Adipocyte (in vitro differentiated cells): ENCODE measurements around the gene DAB1.

Source experiments
- DNase-seq: peaks from one replicate; pipeline ENCODE4 v3.0.0-alpha.2; 2015; ENCODE audit warnings: low read depth
- H3K27me3 ChIP-seq: replicated peaks from 2 replicates; pipeline ENCODE4 v1.7.0; 2013; ENCODE audit warnings: mild to moderate bottlenecking, low read length, moderate library complexity; ENCODE audit not compliant: control insufficient read depth, insufficient read depth
- H3K36me3 ChIP-seq: 2 replicates; pipeline ENCODE4 v1.7.0; 2013; ENCODE audit warnings: low read length, mild to moderate bottlenecking, moderate library complexity; ENCODE audit not compliant: control insufficient read depth, insufficient read depth, severe bottlenecking
- H3K4me1 ChIP-seq: 2 replicates; pipeline ENCODE4 v1.7.0; 2013; ENCODE audit warnings: mild to moderate bottlenecking, low read length, moderate library complexity; ENCODE audit not compliant: control insufficient read depth, insufficient read depth
- H3K4me3 ChIP-seq: 2 replicates; pipeline ENCODE4 v1.7.0; 2013; ENCODE audit warnings: mild to moderate bottlenecking, low read length, moderate library complexity
- H3K9ac ChIP-seq: 2 replicates; pipeline ENCODE4 v1.7.0; 2013; ENCODE audit warnings: mild to moderate bottlenecking, low read length, moderate library complexity
- H3K9me3 ChIP-seq: 2 replicates; pipeline ENCODE4 v1.7.0; 2013; ENCODE audit warnings: mild to moderate bottlenecking, low read length, moderate library complexity; ENCODE audit not compliant: control insufficient read depth

The DAB1 gene

GRCh38 chr1:57381426-57381825, 42.4 kb downstream of the DAB1 start:
- Histone ChIP-seq H3K9me3 (no peaks in the 10 kb centered on the region), H3K4me1 (no peaks in the 10 kb centered on the region), H3K9ac (no peak overlapping the region), H3K4me3 (no peak overlapping the region), H3K27me3 (no peaks in the 10 kb centered on the region), H3K36me3 (no peaks in the 10 kb centered on the region)
- no peak for DNase-seq

GRCh38 chr1:57380923-57381322, 42.9 kb downstream of the DAB1 start:
- Histone ChIP-seq H3K4me1 (no peaks in the 10 kb centered on the region), H3K4me3 (no peak overlapping the region), H3K27me3 (no peaks in the 10 kb centered on the region), H3K9me3 (no peaks in the 10 kb centered on the region), H3K9ac (no peak overlapping the region), H3K36me3 (no peaks in the 10 kb centered on the region)
- no peak for DNase-seq

DNA sequence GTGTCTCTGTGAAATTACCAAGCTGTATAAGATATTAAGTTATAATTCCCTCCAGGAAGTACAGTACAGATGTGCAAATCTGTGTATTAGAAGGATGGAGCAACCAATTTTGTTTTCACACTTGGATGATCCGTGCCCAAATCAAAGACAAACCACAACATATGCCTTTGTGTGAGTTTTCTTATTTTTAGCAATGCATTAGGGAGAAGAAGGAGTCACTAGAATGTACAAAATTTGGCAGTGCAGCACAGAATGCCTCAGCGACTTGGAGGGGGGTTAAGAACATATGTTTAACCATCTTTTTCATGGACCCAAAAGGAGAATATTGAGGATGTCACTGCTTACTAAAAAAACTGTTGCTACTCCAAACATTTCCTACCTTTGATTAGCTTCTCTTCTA, 45.3 kb downstream of the DAB1 start:
- H3K9ac ChIP-seq = no peak overlapping the region
- H3K27me3 ChIP-seq = no peaks in the 10 kb centered on the region
- no peaks in the 10 kb centered on the region for H3K4me1 ChIP-seq
- no peak for DNase-seq
- no peaks in the 10 kb centered on the region for H3K9me3 ChIP-seq
- no peaks in the 10 kb centered on the region for H3K36me3 ChIP-seq
- H3K4me3 ChIP-seq = no peak overlapping the region

GRCh38 chr1:57377339-57378139, 46.3 kb downstream of the DAB1 start:
- Histone ChIP-seq H3K4me1 (no peaks in the 10 kb centered on the region), H3K9ac (no peak overlapping the region), H3K4me3 (no peak overlapping the region), H3K27me3 (no peaks in the 10 kb centered on the region), H3K9me3 (no peaks in the 10 kb centered on the region), H3K36me3 (no peaks in the 10 kb centered on the region)
- no peak for DNase-seq

GRCh38 chr1:57376041-57376440, 47.8 kb downstream of the DAB1 start:
- H3K4me1 ChIP-seq = no peaks in the 10 kb centered on the region
- no peak overlapping the region for H3K4me3 ChIP-seq
- no peaks in the 10 kb centered on the region for H3K27me3 ChIP-seq
- no peaks in the 10 kb centered on the region for H3K9me3 ChIP-seq
- no peaks in the 10 kb centered on the region for H3K36me3 ChIP-seq
- DNase-seq = no peak
- H3K9ac ChIP-seq = no peak overlapping the region

GRCh38 chr1:57369889-57370288, 54.0 kb downstream of the DAB1 start:
- H3K27me3 ChIP-seq = no peaks in the 10 kb centered on the region
- H3K9ac ChIP-seq = no peak overlapping the region
- no peaks in the 10 kb centered on the region for H3K4me1 ChIP-seq
- H3K36me3 ChIP-seq = no peaks in the 10 kb centered on the region
- no peak for DNase-seq
- H3K9me3 ChIP-seq = no peaks in the 10 kb centered on the region
- no peak overlapping the region for H3K4me3 ChIP-seq

DNA sequence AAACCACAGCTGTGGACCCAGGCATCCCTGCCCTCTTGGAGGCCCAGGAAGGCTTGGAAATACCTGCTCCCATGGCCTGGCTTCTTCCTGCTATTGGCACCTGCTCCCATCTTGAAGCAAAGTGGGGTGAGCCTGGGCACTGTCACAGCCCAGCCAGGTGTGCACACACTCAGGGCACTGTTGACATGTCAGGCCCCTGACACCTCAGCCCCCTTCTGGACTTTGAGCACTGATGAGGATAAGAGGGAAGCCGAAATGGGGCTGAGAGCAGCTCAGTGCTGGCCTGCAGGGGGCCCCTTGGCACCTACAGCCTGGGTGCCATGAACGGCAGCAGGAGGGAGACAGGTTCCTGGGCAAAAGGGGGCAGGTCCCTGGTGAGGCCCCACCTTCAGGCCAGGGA, 55.9 kb downstream of the DAB1 start:
- H3K4me1 ChIP-seq = no peaks in the 10 kb centered on the region
- H3K4me3 ChIP-seq = no peak overlapping the region
- H3K9ac ChIP-seq = no peak overlapping the region
- no peak for DNase-seq
- no peaks in the 10 kb centered on the region for H3K27me3 ChIP-seq
- H3K36me3 ChIP-seq = no peaks in the 10 kb centered on the region
- no peaks in the 10 kb centered on the region for H3K9me3 ChIP-seq

GRCh38 chr1:57363643-57364042, 60.2 kb downstream of the DAB1 start:
- no peaks in the 10 kb centered on the region for H3K36me3 ChIP-seq
- no peaks in the 10 kb centered on the region for H3K27me3 ChIP-seq
- H3K4me1 ChIP-seq = no peaks in the 10 kb centered on the region
- peaks cover 2% of the 10 kb centered on the region for H3K9me3 ChIP-seq
- H3K4me3 ChIP-seq = no peak overlapping the region
- no peak overlapping the region for H3K9ac ChIP-seq
- DNase-seq = no peak

DNA sequence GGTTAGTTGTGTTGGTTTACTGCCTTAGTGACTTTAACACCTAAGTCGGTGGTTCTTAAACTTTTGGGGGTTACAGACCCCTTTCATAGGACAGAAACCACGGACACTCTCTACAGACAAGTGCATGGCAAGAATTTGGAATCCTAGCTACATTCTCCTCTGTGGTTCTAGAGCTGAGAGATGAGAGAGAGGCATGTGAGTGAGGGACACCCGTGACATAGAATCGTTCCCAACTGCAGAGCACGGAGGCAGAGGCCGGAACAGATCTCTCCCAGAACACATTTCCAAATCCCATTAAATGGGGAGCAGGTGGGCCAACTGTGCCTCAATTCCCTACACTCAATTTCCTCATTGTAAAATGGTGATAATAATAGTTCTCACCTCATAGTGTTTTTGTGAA, 60.7 kb downstream of the DAB1 start:
- Histone ChIP-seq H3K36me3 (no peaks in the 10 kb centered on the region), H3K9ac (no peak overlapping the region), H3K4me3 (no peak overlapping the region), H3K4me1 (no peaks in the 10 kb centered on the region), H3K9me3 (peaks cover 7% of the 10 kb centered on the region), H3K27me3 (no peaks in the 10 kb centered on the region)
- DNase-seq = no peak

GRCh38 chr1:57362480-57362879, 61.4 kb downstream of the DAB1 start:
- Histone ChIP-seq H3K4me3 (no peak overlapping the region), H3K4me1 (no peaks in the 10 kb centered on the region), H3K36me3 (no peaks in the 10 kb centered on the region), H3K9me3 (peaks cover 7% of the 10 kb centered on the region), H3K9ac (no peak overlapping the region), H3K27me3 (no peaks in the 10 kb centered on the region)
- DNase-seq = no peak

DNA sequence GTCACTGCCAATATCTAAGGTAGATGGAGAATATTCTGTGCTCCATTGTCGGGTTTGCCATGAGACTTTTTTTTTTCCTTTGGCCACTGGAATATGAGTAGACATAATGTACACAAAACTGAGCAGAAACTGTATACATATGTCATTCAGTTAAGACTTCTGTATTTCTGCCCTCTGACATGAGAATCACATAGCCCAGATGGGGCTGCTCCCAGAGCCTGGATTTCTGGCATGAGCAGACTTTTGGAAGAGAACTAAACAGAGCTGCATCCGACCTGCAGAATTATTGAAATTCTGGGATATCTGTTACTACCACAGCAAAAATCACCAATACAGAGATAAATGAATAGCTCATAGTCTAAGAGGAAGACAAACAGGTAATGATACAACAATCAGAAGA, 62.3 kb downstream of the DAB1 start:
- H3K9ac ChIP-seq = no peak overlapping the region
- peaks cover 7% of the 10 kb centered on the region for H3K9me3 ChIP-seq
- no peaks in the 10 kb centered on the region for H3K36me3 ChIP-seq
- H3K27me3 ChIP-seq = no peaks in the 10 kb centered on the region
- no peak for DNase-seq
- H3K4me1 ChIP-seq = no peaks in the 10 kb centered on the region
- no peak overlapping the region for H3K4me3 ChIP-seq

GRCh38 chr1:57360846-57361407, 62.9 kb downstream of the DAB1 start:
- Histone ChIP-seq H3K9ac (no peak overlapping the region), H3K27me3 (no peaks in the 10 kb centered on the region), H3K9me3 (peaks cover 7% of the 10 kb centered on the region), H3K4me3 (no peak overlapping the region), H3K36me3 (no peaks in the 10 kb centered on the region), H3K4me1 (no peaks in the 10 kb centered on the region)
- DNase-seq = no peak
